GM18498 (cell line): ENCODE data around the gene OTOG.

Experiments
- ATAC-seq: cut with Tn5 transposase; IDR thresholded peaks from one replicate; pipeline ENCODE4 v1.9.1; 2021; ENCODE audit warnings: mild to moderate bottlenecking, moderate library complexity; ENCODE audit not compliant: unreplicated experiment

The OTOG gene

DNA sequence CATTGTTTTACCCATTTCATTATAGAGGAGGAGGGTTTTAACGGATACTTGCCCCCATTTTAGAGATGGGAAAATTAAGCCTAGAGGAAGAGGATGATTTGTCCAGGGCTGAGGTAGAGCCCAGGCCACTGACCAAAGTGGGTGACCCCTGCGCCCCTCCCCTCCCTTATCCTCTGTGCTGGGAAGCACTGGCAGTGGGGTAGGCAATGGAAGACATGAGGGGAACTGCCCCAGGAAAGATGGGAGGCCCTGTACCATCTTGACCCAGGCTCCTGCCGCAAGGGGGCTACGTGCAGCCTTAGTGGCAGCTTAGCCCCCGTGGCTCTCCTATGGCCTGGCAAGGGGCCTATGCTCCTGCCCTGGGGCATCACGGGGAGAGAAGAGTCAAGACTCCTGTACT, 95.9 kb downstream of the OTOG start:
- ATAC-seq, result no peak

DNA sequence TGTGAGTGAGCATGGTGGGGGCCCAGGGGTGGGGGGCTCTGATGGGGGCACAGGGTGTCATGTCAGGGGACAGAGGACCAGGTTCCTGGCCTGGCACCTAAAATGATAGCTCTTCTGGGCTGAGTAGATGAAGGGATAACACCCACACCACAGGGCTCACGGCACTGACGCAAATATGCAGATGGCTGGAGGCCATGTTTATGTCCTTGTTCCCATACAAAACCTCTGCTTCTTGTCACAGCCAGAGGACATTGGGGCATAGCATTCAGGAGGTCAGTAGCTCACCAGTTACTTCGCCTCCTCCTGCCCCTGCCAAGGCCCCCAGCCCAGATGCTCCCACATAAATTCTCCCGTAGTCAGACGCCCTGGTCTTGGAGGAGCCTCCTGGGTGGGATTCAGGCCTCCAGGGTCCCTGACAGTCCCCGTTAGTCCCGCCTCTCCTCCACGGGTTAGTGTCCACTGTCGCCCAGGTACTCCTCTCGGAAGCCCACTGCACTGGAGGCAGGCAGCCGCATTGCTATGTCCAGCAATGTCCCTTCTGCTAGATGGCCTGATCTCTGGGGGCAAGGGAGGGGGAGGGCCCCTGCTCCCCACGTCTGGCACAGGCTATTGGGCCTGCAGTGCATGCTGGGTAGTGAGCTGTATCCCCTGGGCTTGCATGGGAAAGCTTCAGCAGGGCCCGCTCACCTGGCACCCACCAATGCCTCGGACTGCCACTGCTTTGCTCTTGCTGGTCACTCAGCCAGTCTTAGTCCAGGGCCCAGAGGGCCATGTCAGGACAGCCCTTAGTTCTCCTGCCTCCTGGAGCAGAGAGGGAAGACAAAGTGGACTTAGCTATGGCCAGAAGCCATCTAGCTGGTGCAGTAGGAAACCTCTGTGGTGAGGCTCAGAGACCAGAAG, 96.7 kb downstream of the OTOG start:
- ATAC-seq, result no peak

DNA sequence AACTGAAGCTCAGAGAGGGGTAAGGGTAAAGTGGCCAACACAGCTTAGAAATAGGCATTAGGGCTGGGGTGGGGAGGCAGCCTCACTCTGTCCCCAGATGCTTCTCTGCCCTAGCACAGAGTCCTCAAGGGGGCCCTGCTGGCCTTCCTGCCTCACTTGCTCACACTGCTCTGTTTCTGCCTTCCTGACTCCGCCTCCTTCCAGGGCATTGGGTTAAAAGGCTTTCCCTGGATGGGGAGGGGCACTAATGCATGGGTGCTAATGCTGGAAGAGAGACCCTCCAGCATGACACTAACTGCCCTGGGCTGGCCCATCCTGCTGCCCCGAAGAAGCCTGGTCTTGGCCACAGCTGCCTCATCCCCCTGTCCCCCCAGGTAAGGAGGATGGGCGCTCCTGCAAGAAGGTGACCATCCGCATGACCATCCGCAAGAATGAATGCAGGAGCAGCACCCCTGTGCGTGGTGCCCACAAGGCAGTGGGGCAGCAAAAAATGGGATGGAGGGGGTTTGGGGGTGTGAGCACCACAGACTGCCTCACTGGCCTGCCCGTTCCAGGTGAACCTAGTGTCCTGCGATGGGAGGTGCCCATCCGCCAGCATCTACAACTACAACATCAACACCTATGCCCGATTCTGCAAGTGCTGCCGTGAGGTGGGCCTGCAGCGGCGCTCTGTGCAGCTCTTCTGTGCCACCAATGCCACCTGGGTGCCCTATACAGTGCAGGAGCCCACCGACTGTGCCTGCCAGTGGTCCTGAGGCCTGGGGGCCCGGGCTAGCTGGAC, 98.3 kb downstream of the OTOG start:
- no peak for ATAC-seq

GRCh38 chr11:17646451-17647145, 99.5 kb downstream of the OTOG start:
- no peak for ATAC-seq

DNA sequence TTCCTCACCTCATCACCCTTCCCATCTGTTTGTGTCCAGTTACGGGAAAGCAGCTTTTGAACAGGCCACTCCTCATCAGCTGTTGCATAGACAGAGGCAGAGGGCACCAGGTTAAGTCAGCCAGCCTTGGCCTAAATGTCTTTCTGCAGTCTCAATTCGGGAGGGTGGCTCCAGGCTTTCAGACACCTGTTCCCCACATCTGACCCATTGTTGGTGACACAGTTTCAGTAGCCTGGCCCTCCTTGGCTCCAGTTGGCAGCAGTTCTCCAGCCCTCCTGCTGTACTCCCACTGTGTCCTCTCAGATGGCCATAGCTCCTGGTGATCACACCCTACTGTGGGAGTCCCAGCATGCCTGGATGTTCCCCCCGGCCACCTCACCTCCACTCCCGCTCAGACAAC, 101.5 kb downstream of the OTOG start:
- no peak for ATAC-seq

DNA sequence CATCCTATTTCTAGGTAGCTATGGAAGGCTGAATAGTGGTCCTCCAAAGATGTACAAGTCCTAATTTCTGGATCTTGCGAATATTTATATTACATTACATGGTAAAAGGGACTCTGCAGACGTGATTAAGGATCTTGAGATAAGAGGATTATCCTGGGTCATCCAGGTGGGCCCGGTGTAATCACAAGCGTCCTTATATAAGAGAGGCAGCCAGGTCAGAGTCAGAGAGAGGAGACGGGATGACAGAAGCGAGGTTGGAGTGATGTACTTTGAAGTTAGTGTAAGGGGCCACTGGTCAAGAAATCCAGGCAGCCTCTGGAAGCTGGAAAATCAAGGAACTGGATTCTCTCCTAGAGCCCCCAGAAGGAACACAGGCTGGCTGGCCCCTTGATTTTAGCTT, 102.2 kb downstream of the OTOG start:
- ATAC-seq, result no peak

- no peak for ATAC-seq
Measured at GRCh38 chr11:17649696-17650095, 102.6 kb downstream of the OTOG start.

- no peak for ATAC-seq
Measured at GRCh38 chr11:17650127-17650911, 103.3 kb downstream of the OTOG start.

GRCh38 chr11:17651061-17651460, 104.0 kb downstream of the OTOG start:
- no peak for ATAC-seq

- ATAC-seq, result no peak
Measured at GRCh38 chr11:17651681-17652080, 104.6 kb downstream of the OTOG start.

- no peak for ATAC-seq
Measured at GRCh38 chr11:17652556-17652955, 105.5 kb downstream of the OTOG start.

DNA sequence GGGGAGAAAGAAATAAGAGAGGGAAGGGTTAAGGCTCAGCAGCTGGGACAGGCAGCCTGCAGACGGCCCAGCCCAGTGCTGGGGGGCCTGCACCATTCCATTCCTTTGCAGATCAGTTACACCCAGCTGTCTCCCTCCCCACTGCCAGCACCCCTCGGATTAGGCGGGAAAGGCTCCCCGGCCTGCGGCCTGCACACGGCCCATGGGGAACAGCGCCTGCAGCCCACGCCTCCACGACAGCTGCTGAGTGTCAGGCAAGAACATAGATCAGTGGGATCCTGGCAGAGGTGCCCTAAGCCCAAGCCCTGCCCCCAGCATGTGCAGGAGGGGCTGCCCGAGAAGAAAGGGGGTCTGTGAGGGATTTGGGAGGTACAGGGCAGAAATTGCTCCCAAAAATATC, 106.6 kb downstream of the OTOG start:
- no peak for ATAC-seq

DNA sequence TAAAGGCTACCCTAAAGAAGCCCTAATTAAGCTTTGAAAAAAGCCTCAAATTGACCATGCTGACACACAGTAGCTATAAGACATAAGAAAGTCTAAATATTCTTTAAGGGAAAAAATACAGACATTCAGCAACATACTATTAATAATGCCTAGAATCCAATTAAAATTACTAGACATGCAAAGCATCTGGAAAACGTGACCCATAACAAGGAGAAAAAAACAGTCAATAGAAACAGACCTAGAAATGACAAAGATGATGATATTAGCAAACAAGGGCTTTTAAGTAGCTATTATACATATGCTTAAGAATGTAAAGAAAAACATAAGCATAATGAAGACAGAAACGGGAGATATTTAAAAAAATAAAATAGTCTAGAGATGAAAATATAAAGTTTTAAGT, 108.6 kb downstream of the OTOG start:
- no peak for ATAC-seq

DNA sequence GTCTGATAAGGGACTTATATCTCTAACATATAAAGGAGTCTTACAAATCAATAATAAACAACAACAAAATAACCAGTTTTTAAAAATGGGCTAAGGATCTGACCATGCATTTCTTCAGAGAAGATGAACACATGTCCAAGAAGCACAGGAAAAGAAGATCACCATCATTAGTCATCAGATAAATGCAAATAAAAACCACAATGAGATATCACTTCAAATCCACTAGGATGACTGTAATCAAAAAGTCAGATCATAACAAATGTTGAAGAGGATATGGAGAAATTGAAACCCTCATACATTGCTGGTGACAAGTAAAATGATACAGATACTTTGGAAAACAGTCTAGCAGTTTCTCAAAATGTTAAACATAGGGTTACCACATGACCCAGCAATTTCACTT, 111.2 kb downstream of the OTOG start:
- no peak for ATAC-seq

GRCh38 chr11:17668166-17668565, 121.1 kb downstream of the OTOG start:
- ATAC-seq, result no peak

DNA sequence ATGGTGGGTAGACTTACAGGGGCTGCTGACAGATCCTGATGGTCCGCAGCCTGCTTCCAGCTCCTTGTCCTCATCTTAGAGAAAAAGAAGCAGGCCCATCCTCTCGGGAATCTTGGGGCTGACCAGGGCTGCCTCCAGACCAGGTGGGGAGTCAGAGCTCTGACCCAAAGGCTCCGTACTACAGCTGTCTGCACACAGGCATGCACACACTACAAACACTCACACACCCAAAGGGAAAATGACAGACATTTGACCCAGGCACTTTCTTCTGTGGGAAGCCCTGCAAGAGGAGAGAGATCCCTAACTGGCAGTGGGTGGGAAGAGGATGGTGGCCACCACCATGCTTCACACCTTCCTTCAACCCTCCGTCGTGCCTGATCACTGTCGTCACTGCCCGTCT, 125.4 kb downstream of the OTOG start:
- ATAC-seq, result no peak

- ATAC-seq, result no peak
Measured at GRCh38 chr11:17673951-17674350, 126.9 kb downstream of the OTOG start.

GRCh38 chr11:17682848-17683247, 135.8 kb downstream of the OTOG start:
- no peak for ATAC-seq

DNA sequence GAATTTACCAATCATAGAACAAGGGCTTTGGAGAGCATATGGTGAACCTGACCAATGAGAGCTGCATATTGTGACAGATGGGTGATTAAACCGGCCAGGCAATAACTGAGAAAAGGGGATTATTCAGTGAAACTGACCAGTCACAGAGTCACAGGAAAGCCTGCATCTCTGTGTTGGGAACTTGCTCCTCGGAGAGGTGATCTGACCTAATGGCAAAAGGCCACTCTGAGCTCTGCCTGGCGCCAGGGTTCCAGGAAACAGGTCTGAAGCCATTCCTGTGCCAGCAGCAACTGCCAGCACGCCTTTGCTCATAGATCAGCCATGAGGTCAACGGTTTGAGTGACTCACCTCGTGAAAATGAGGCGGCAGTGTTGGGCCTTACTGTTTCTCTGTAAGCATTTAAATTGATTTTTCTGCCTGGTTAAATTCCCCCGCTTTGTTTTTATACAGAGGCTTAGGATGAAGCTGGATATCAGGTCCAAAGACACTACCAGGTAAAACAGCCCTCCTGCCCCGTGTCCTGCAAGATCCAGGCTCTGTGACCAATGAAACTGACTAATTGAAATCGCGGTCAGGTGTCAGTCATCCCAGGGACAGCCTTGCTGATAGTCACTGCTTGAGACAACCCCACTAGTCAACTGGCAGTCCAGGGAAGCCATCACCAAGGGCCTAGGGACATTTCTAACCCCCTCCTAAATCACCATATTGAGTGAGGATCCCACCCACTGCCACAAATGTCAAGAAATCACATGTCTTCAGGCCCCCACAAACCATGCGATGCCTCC, 136.5 kb downstream of the OTOG start:
- ATAC-seq, result no peak

GRCh38 chr11:17684550-17684949, 137.5 kb downstream of the OTOG start:
- no peak for ATAC-seq
